GM06990 (cell line): ENCODE data around the gene SPAG5.
A peak's percentile ranks its signal among the peaks of the same experiment; 100 is the strongest.
"Not testable (repeated sequence)": the region's sequence is repeated elsewhere in the genome, so short reads cannot be mapped to it uniquely, and the experiment has no call there.

Source experiments
- DNase-seq: peaks from one replicate; pipeline ENCODE4 v3.0.0-alpha.2; 2011; ENCODE audit not compliant: insufficient read length; ENCODE audit errors: extremely low read depth
- H3K27me3 ChIP-seq: replicated peaks from 2 replicates; pipeline ENCODE4 v1.6.0; 2011; ENCODE audit warnings: low read length; ENCODE audit not compliant: control insufficient read depth, insufficient read depth
- H3K36me3 ChIP-seq: 2 replicates; pipeline ENCODE4 v1.5.1; 2011; ENCODE audit warnings: low read length; ENCODE audit not compliant: control insufficient read depth, insufficient read depth
- H3K4me3 ChIP-seq: replicated peaks from 2 replicates; pipeline ENCODE4 v1.5.1; 2011; ENCODE audit warnings: low read depth, mild to moderate bottlenecking, control low read depth, low read length
- CTCF ChIP-seq: IDR thresholded peaks from 2 replicates; pipeline ENCODE4 v1.5.1; 2011; ENCODE audit warnings: low read length, control low read depth, mild to moderate bottlenecking, inconsistent platforms; ENCODE audit not compliant: insufficient read depth, poor library complexity, severe bottlenecking

SPAG5 gene

GRCh38 chr17:28576758-28577465, 21.9 kb downstream of the SPAG5 start, which contains the start of gene ALDOC:
TSS of gene ALDOC (minus strand) at chr17:28576895. CDS start at chr17:28575532, 1,363 bp downstream.
- no peak for TF ChIP-seq CTCF
- Histone ChIP-seq H3K36me3 (peaks cover 20% of the 10 kb centered on the region), H3K4me3 (peak within 1 kb of the TSS; percentile 26; the same call in 1 of the 2 replicates), H3K27me3 (no peaks in the 10 kb centered on the region)
- DNase-seq, result peak; percentile 98

- peaks cover 20% of the 10 kb centered on the region for H3K36me3 ChIP-seq
- DNase-seq, H3K27me3 ChIP-seq: not testable (repeated sequence)
- H3K4me3 ChIP-seq, result peak overlapping the region; percentile 12; the same call in 1 of the 2 replicates
Measured at GRCh38 chr17:28576016-28576415, 22.8 kb downstream of the SPAG5 start.

- DNase-seq, result no peak
- peaks cover 20% of the 10 kb centered on the region for H3K36me3 ChIP-seq
- H3K4me3 ChIP-seq, result no peak overlapping the region
- no peaks in the 10 kb centered on the region for H3K27me3 ChIP-seq
- peak; percentile 23 for TF ChIP-seq CTCF
Measured at GRCh38 chr17:28575126-28575795, 23.6 kb downstream of the SPAG5 start.

GRCh38 chr17:28574526-28574925, 24.3 kb downstream of the SPAG5 start:
- Histone ChIP-seq H3K36me3 (peaks cover 18% of the 10 kb centered on the region), H3K27me3 (no peaks in the 10 kb centered on the region), H3K4me3 (no peak overlapping the region)
- no peak for TF ChIP-seq CTCF
- DNase-seq, result no peak

GRCh38 chr17:28573966-28574480, 24.8 kb downstream of the SPAG5 start:
- Histone ChIP-seq H3K4me3 (no peak overlapping the region), H3K36me3 (peaks cover 16% of the 10 kb centered on the region), H3K27me3 (no peaks in the 10 kb centered on the region)
- no peak for TF ChIP-seq CTCF
- no peak for DNase-seq

- no peak for DNase-seq
- H3K27me3 ChIP-seq, result no peaks in the 10 kb centered on the region
- peaks cover 11% of the 10 kb centered on the region for H3K36me3 ChIP-seq
- no peak for TF ChIP-seq CTCF
- H3K4me3 ChIP-seq, result no peak overlapping the region
Measured at GRCh38 chr17:28573521-28573920, 25.3 kb downstream of the SPAG5 start.
